ENCODE results near the gene HOXD8. TPM values are rescaled to one million over a fixed set of nuclear protein-coding genes. Genes with fewer than 3 reads are reported as not detected.

The HOXD8 gene
- total RNA-seq, 3 donors from 2014 or later = 4.9 to 13.8 (median 5.6) TPM

DNA sequence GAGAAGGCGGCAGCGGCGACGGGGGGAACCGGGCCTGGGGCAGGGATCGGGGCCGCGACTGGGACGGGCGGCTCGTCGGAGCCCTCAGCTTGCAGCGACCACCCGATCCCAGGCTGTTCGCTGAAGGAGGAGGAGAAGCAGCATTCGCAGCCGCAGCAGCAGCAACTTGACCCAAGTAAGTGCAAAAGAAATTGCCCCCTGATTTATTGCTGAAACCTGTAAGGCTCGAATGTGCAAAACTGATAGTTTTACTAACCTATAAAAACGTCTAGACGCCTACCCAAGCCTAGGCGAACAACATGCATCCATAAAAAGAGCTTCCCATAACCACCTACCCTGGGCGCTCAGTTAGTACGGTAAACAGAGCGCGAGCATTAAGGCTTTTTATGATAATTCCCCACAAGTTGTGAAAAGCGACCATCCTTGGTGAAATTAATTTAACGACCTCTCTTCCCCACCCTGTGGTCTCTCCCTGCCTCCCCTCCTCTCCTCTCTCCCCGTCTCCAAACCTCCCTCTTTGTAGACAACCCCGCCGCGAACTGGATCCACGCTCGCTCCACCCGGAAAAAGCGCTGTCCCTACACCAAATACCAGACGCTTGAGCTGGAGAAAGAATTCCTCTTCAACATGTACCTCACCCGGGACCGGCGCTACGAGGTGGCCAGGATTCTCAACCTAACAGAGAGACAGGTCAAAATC, 5.9 kb upstream of the HOXD8 start:
- Histone ChIP-seq H3K9me3 (no peaks in the 10 kb centered on the region), H3K4me3 (no peak overlapping the region), H3K4me1 (ENCODE audit: low read depth) (peaks cover 14% of the 10 kb centered on the region), H3K36me3 (ENCODE audit: low read depth) (no peaks in the 10 kb centered on the region)
- TF ChIP-seq, protein P1, sequence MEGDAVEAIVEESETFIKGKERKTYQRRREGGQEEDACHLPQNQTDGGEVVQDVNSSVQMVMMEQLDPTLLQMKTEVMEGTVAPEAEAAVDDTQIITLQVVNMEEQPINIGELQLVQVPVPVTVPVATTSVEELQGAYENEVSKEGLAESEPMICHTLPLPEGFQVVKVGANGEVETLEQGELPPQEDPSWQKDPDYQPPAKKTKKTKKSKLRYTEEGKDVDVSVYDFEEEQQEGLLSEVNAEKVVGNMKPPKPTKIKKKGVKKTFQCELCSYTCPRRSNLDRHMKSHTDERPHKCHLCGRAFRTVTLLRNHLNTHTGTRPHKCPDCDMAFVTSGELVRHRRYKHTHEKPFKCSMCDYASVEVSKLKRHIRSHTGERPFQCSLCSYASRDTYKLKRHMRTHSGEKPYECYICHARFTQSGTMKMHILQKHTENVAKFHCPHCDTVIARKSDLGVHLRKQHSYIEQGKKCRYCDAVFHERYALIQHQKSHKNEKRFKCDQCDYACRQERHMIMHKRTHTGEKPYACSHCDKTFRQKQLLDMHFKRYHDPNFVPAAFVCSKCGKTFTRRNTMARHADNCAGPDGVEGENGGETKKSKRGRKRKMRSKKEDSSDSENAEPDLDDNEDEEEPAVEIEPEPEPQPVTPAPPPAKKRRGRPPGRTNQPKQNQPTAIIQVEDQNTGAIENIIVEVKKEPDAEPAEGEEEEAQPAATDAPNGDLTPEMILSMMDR (IDR thresholded peaks at IDR 0.05) = no peak
- ATAC-seq (no peak), DNase-seq (no peak)
- intact Hi-C loops (cut with DNase I, micrococcal nuclease) = loop anchor here in 1 of 2 donors (10.0 kb wide), 2 partner anchors 691 to 1021 kb away; no protein-coding TSS in a partner anchor

DNA sequence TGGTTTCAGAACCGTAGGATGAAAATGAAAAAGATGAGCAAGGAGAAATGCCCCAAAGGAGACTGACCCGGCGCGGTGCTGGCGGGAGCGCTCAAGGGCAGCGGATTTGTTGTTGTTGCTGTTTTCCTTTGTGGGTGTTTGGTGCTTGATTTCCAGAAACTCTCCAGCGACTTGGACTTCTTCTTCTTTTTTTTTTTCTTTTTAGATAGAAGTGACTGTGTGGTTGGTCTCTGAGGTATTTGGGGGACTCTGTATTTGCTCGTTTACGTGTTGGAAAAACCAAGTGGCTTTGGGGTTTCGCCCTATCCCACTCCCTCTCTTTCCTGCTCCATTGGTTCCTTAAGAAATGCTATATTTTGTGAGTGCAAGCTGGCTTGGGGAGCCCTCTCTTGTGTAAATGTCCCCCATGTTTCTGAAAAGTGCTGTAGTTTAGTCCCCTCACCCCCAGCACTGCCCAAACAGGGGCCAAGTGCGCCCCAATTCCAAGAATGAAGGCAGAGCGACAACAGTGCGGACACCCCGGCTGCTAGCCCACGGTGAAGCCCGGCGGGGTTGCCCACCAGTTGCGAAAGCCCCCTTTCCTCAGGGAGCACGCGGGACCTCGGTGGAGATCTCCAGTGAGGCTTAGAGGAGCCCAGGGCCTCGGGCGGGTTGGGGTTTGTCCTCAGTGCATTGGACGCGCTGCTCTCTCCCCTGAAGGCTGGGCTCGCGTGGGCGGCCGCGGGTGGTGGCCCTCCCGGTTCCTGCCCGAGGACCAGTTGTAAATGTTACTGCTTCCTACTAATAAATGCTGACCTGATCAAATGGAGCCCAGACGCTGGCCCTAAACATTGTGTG, 5.2 kb upstream of the HOXD8 start:
- ATAC-seq (no peak), DNase-seq (no peak)
- Histone ChIP-seq H3K9me3 (no peaks in the 10 kb centered on the region), H3K36me3 (ENCODE audit: low read depth) (no peaks in the 10 kb centered on the region), H3K4me3 (no peak overlapping the region), H3K4me1 (ENCODE audit: low read depth) (peaks cover 22% of the 10 kb centered on the region)
- TF ChIP-seq, protein P1 (IDR thresholded peaks at IDR 0.05) = no peak
- intact Hi-C loops (cut with DNase I, micrococcal nuclease) = loop anchor here in 1 of 2 donors (10.0 kb wide), 2 partner anchors 690 to 1020 kb away; no protein-coding TSS in a partner anchor

DNA sequence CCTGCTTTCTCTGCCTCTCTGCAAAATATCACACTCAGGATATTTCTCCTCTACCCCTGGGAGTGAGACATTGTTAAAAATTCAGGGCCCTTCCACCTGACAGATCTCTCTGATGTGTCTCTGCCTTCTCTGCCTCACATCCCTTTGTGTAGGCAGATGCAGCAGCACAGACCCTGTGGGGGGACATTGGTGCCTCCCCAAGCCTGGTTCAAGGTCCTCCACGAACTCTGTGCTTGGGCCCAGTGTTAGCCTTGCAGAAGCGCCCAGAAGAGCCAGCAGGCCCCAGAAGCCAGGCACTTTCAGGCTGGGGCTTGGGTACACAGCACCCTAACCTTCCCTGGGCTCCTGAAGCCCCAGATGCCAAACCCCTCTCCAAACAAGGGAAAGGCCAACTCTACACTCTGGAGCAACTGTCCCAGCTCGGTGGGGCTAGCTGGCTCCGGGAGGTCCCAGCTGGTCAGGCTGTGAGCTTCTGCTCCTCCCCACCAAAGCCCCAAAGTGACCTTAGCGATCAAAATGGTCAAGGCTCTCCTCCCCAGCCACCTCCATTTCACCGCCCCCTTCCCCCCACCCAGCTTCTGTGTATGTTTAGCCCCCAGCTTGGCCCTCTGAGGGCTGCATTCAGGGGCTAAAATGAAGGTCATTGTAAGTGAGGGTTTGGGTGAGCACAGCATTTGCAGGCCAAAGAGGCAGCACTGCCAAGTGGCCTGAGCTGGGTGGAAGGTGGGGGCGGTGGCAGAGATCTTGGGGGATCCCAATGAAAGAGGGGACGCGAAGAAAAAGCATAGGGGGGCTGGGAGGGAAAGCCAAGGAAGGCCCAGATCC, 4.3 kb upstream of the HOXD8 start:
- TF ChIP-seq, protein P1 (IDR thresholded peaks at IDR 0.05) = no peak
- no peak for DNase-seq
- intact Hi-C loops (cut with DNase I, micrococcal nuclease) = loop anchor here (5.0 to 10.0 kb wide), 4 partner anchors 512 to 1020 kb away; no protein-coding TSS in a partner anchor

DNA sequence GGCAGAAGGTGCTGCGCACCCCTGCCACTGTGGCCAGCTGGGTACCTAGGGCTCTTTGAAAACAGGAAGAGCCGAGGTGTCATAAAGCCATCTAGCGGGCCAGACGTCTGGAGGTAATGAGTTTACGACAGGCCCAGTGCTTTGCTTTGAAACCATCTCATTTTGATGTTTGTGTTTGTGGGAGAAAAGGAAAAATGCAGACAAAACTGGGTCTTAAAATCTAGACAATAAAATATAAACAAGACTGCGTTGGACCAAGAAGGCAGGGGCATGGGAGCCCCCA, 3.8 kb upstream of the HOXD8 start:
- ATAC-seq (no peak), DNase-seq (peak in 1 of 3 donors; percentile 44)
- no peaks in the 10 kb centered on the region for H3K9me3 ChIP-seq
- H3K36me3 ChIP-seq (ENCODE audit: low read depth) = no peaks in the 10 kb centered on the region
- H3K4me3 ChIP-seq = no peak overlapping the region
- H3K4me1 ChIP-seq (ENCODE audit: low read depth) = peaks cover 23% of the 10 kb centered on the region
- TF ChIP-seq, protein P1 (IDR thresholded peaks at IDR 0.05) = no peak
- intact Hi-C loops (cut with DNase I, micrococcal nuclease) = loop anchor here (5.0 to 10.0 kb wide), 4 partner anchors 512 to 1019 kb away; no protein-coding TSS in a partner anchor

More for the DNA sequence above, 4.3 kb upstream of the HOXD8 start:
- peaks cover 23% of the 10 kb centered on the region for H3K4me1 ChIP-seq (ENCODE audit: low read depth)
- no peaks in the 10 kb centered on the region for H3K9me3 ChIP-seq
- no peaks in the 10 kb centered on the region for H3K36me3 ChIP-seq (ENCODE audit: low read depth)
- no peak for ATAC-seq
- H3K4me3 ChIP-seq = no peak overlapping the region

Measured in mucosa of descending colon (tissue), 3 donors.